Astrocyte (in vitro differentiated cells and primary cell): ENCODE measurements around the gene ZNF335. TPM values are rescaled to one million over a fixed set of nuclear protein-coding genes. Genes with fewer than 3 reads are reported as not detected.

Source experiments
- DNase-seq: peaks from one replicate; pipeline ENCODE4 v3.0.0-alpha.2; 2010; ENCODE audit warnings: low read depth
- FAIRE-seq: peaks from 2 replicates; lab custom pipeline; 2011; peaks lifted over from hg19 to GRCh38; lab: Jason Lieb, UNC
- H2AFZ ChIP-seq: 2 replicates; pipeline ENCODE4 v1.6.0; 2012; ENCODE audit warnings: low read depth, low read length, inconsistent platforms
- H3K27ac ChIP-seq: 2 replicates; pipeline ENCODE4 v1.5.1; 2011; ENCODE audit warnings: low read depth, low read length, inconsistent platforms
- H3K27me3 ChIP-seq: 2 replicates; pipeline ENCODE4 v1.6.0; 2011; ENCODE audit warnings: low read length, inconsistent platforms; ENCODE audit not compliant: insufficient read depth
- H3K36me3 ChIP-seq: 2 replicates; pipeline ENCODE4 v1.5.1; 2011; ENCODE audit warnings: low read length, inconsistent platforms; ENCODE audit not compliant: insufficient read depth
- H3K4me1 ChIP-seq: 2 replicates; pipeline ENCODE4 v1.5.1; 2011; ENCODE audit warnings: low read length, inconsistent platforms; ENCODE audit not compliant: insufficient read depth
- H3K4me2 ChIP-seq: 2 replicates; pipeline ENCODE4 v1.6.0; 2012; ENCODE audit warnings: low read length, inconsistent platforms
- H3K4me3 ChIP-seq: 2 replicates; pipeline ENCODE4 v1.5.1; 2011; ENCODE audit warnings: low read depth, mild to moderate bottlenecking, low read length, inconsistent platforms; ENCODE audit not compliant: insufficient read depth
- H3K79me2 ChIP-seq: 2 replicates; pipeline ENCODE4 v1.6.0; 2012; ENCODE audit warnings: mild to moderate bottlenecking, low read length, inconsistent platforms; ENCODE audit not compliant: insufficient read depth
- H3K9ac ChIP-seq: 2 replicates; pipeline ENCODE4 v1.6.0; 2012; ENCODE audit warnings: mild to moderate bottlenecking, low read length, inconsistent platforms
- H3K9me3 ChIP-seq: 2 replicates; pipeline ENCODE4 v1.5.1; 2012; ENCODE audit warnings: low read depth, mild to moderate bottlenecking, low read length, inconsistent platforms; ENCODE audit not compliant: insufficient read depth
- H4K20me1 ChIP-seq: 2 replicates; pipeline ENCODE4 v1.6.0; 2012; ENCODE audit warnings: low read length, inconsistent platforms; ENCODE audit not compliant: insufficient read depth
- H3K27ac Mint-ChIP-seq: one replicate; pipeline ENCODE4 v1.8.0; 2021; ENCODE audit warnings: mild to moderate bottlenecking, mixed read lengths; ENCODE audit not compliant: unreplicated experiment
- H3K27me3 Mint-ChIP-seq: one replicate; pipeline ENCODE4 v1.8.0; 2021; ENCODE audit warnings: low read depth, mixed read lengths; ENCODE audit not compliant: unreplicated experiment
- H3K36me3 Mint-ChIP-seq: one replicate; pipeline ENCODE4 v1.8.0; 2021; ENCODE audit warnings: low read depth, mixed read lengths; ENCODE audit not compliant: unreplicated experiment
- H3K4me1 Mint-ChIP-seq: one replicate; pipeline ENCODE4 v1.8.0; 2021; ENCODE audit warnings: low read depth, mixed read lengths; ENCODE audit not compliant: unreplicated experiment
- H3K4me3 Mint-ChIP-seq: one replicate; pipeline ENCODE4 v1.8.0; 2021; ENCODE audit warnings: mild to moderate bottlenecking, moderate library complexity, mixed read lengths; ENCODE audit not compliant: unreplicated experiment
- H3K9me3 Mint-ChIP-seq: one replicate; pipeline ENCODE4 v1.8.0; 2021; ENCODE audit warnings: mild to moderate bottlenecking, mixed read lengths; ENCODE audit not compliant: unreplicated experiment
- CTCF ChIP-seq: IDR thresholded peaks from 2 replicates; pipeline ENCODE4 v1.5.1; 2011; ENCODE audit warnings: low read depth, mild to moderate bottlenecking, inconsistent platforms, low read length, moderate library complexity; ENCODE audit not compliant: insufficient read depth
- EZH2 ChIP-seq: IDR thresholded peaks from 2 replicates; pipeline ENCODE4 v1.6.1; 2012; ENCODE audit warnings: mild to moderate bottlenecking, low read length, inconsistent platforms; ENCODE audit not compliant: insufficient read depth
- total RNA-seq: library from RNA; stranded (reverse); gene quantifications from 2 replicates; pipeline ENCODE4 v1.2.1, GENCODE V29; 2021

Gene ZNF335
- total RNA-seq, 1 donor from 2014 or later, result 18.6 TPM

DNA sequence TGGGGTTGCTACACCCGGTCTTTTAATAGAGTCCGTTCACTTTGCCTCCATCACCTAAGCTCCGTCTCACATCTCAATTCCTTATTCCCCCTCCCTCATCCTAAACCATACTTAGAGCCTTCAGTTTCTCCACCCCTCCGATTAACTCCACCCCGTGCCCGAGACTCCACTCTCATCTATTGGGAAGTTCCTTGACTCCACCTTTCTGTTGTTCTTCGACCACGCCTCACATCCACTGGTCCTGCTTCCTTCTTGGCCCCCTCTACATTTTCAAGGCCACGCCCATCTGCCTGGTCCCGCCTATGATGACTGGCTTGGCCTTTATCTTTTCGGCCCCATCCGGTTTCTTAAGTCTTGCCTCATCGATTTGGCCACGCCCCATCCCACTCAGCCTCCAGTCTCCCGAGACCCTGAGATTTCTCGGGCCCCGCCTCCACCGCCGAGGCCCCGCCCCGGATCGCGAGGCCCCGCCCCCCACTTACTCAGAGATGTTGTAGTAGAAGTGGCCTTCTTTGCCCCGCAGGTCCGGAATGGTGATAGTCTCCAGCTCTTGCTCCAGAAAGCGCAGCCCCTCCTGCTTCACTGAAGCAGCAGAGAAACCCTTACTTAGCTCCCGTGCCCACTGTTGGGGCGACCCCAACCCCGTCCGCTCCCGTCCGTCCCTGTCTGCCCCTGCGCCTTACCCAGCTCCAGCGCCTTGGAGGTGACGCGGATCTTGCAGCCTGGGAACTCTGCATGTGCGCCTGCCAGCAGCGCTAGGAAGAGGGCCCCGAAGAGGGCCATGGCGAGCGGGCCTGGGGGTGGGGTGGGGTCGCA, 61.1 kb downstream of the ZNF335 start:
- peak overlapping the region; percentile 89 for H3K4me3 Mint-ChIP-seq
- Histone ChIP-seq H3K9me3 (no peaks in the 10 kb centered on the region), H3K9ac (peak overlapping the region; percentile 71), H2AFZ (peak overlapping the region; percentile 83), H3K4me3 (peak overlapping the region; percentile 54), H3K4me1 (peaks cover 21% of the 10 kb centered on the region), H3K36me3 (peaks cover 2% of the 10 kb centered on the region), H3K27me3 (no peaks in the 10 kb centered on the region), H3K79me2 (peaks cover 2% of the 10 kb centered on the region), H3K4me2 (peak overlapping the region; percentile 89), H3K27ac (peak overlapping the region; percentile 63), H4K20me1 (no peaks in the 10 kb centered on the region)
- peaks cover 27% of the 10 kb centered on the region for H3K36me3 Mint-ChIP-seq
- H3K27me3 Mint-ChIP-seq, result no peaks in the 10 kb centered on the region
- H3K27ac Mint-ChIP-seq, result peak overlapping the region; percentile 79
- DNase-seq (peak; percentile 100), FAIRE-seq (no peak)
- TF ChIP-seq CTCF, result no peak
- H3K4me1 Mint-ChIP-seq, result peaks cover 12% of the 10 kb centered on the region
- H3K9me3 Mint-ChIP-seq, result peaks cover 10% of the 10 kb centered on the region

- FAIRE-seq (no peak), DNase-seq (no peak)
- peaks cover 30% of the 10 kb centered on the region for H3K36me3 Mint-ChIP-seq
- Histone ChIP-seq H3K9ac (no peak overlapping the region), H2AFZ (peak overlapping the region; percentile 20), H3K9me3 (no peaks in the 10 kb centered on the region), H3K4me2 (peak overlapping the region; percentile 78), H3K27me3 (no peaks in the 10 kb centered on the region), H3K4me1 (peaks cover 28% of the 10 kb centered on the region), H3K27ac (no peak overlapping the region), H3K36me3 (peaks cover 2% of the 10 kb centered on the region), H4K20me1 (no peaks in the 10 kb centered on the region), H3K4me3 (no peak overlapping the region), H3K79me2 (peaks cover 2% of the 10 kb centered on the region)
- peaks cover 10% of the 10 kb centered on the region for H3K9me3 Mint-ChIP-seq
- no peak for TF ChIP-seq EZH2
- TF ChIP-seq CTCF, result no peak
- H3K27ac Mint-ChIP-seq, result peak overlapping the region; percentile 79
- no peaks in the 10 kb centered on the region for H3K27me3 Mint-ChIP-seq
- H3K4me3 Mint-ChIP-seq, result peak overlapping the region; percentile 89
- peaks cover 14% of the 10 kb centered on the region for H3K4me1 Mint-ChIP-seq
Observed at GRCh38 chr20:45909817-45910669, 62.0 kb downstream of the ZNF335 start.
